PFSK-1 (cell line): ENCODE data around the gene HOXC4.

Experiments
- FOXP2 ChIP-seq: optimal IDR thresholded peaks from 2 replicates; pipeline ENCODE3; 2011; ENCODE audit warnings: borderline replicate concordance, control low read depth, inconsistent platforms; ENCODE audit not compliant: insufficient read depth; ENCODE audit errors: extremely low read length, extremely low read depth
- POLR2AphosphoS5 ChIP-seq: IDR thresholded peaks from 2 replicates; pipeline ENCODE4 v1.6.1; 2012; ENCODE audit warnings: low read depth, mild to moderate bottlenecking, control low read depth, low read length, moderate library complexity
- REST ChIP-seq, 2 experiments: IDR thresholded peaks; 2 replicates each; pipeline versions ENCODE4 v1.6.1 to v1.8.0; 2011 to 2012; ENCODE audit warnings: low read depth in 2 of 2, low read length in 2 of 2, control low read depth in 1 of 2, inconsistent platforms in 1 of 2, mild to moderate bottlenecking in 1 of 2, moderate library complexity in 1 of 2; ENCODE audit not compliant: insufficient read depth in 1 of 2
- SIN3A ChIP-seq: IDR thresholded peaks from 2 replicates; pipeline ENCODE4 v1.6.1; 2012; ENCODE audit warnings: mild to moderate bottlenecking, low read length, moderate library complexity, borderline replicate concordance; ENCODE audit not compliant: insufficient read depth
- TAF1 ChIP-seq: IDR thresholded peaks from 2 replicates; pipeline ENCODE4 v1.6.1; 2012; ENCODE audit warnings: low read length, control low read depth, borderline replicate concordance; ENCODE audit not compliant: insufficient read depth

HOXC4 gene

GRCh38 chr12:54045868-54046521 is 7.6 kb upstream of the HOXC4 start:
- TF ChIP-seq POLR2AphosphoS5 (no peak), SIN3A (no peak), FOXP2 (no peak), TAF1 (no peak), REST (IDR thresholded peaks at IDR 0.05; ENCODE audit: insufficient read depth in 1 of 2, low read depth in 2 of 2, low read length in 2 of 2) (no peak)

GRCh38 chr12:54046809-54047159 is 6.9 kb upstream of the HOXC4 start:
- TF ChIP-seq SIN3A (no peak), TAF1 (no peak), FOXP2 (no peak), POLR2AphosphoS5 (no peak), REST (IDR thresholded peaks at IDR 0.05; ENCODE audit: insufficient read depth in 1 of 2, low read depth in 2 of 2, low read length in 2 of 2) (no peak)

- TF ChIP-seq POLR2AphosphoS5 (no peak), TAF1 (no peak), FOXP2 (no peak), REST (IDR thresholded peaks at IDR 0.05; ENCODE audit: insufficient read depth in 1 of 2, low read depth in 2 of 2, low read length in 2 of 2) (no peak), SIN3A (no peak)
Measured at GRCh38 chr12:54047160-54047963, 6.3 kb upstream of the HOXC4 start.

GRCh38 chr12:54047964-54048303 is 5.7 kb upstream of the HOXC4 start:
- TF ChIP-seq POLR2AphosphoS5: no peak
- no peak for TF ChIP-seq FOXP2
- no peak for TF ChIP-seq TAF1
- TF ChIP-seq SIN3A: no peak
- TF ChIP-seq REST (IDR thresholded peaks at IDR 0.05; ENCODE audit: insufficient read depth in 1 of 2, low read depth in 2 of 2, low read length in 2 of 2): no peak
